HG03175 (cell line): ENCODE results near the gene SORBS1.
"Not testable (repeated sequence)": the region's sequence is repeated elsewhere in the genome, so short reads cannot be mapped to it uniquely, and the experiment has no call there.

Experiments used
- ATAC-seq: cut with Tn5 transposase; IDR thresholded peaks from one replicate; pipeline ENCODE4 v1.9.1; 2021; ENCODE audit warnings: mild to moderate bottlenecking, moderate library complexity; ENCODE audit not compliant: unreplicated experiment

SORBS1 gene

DNA sequence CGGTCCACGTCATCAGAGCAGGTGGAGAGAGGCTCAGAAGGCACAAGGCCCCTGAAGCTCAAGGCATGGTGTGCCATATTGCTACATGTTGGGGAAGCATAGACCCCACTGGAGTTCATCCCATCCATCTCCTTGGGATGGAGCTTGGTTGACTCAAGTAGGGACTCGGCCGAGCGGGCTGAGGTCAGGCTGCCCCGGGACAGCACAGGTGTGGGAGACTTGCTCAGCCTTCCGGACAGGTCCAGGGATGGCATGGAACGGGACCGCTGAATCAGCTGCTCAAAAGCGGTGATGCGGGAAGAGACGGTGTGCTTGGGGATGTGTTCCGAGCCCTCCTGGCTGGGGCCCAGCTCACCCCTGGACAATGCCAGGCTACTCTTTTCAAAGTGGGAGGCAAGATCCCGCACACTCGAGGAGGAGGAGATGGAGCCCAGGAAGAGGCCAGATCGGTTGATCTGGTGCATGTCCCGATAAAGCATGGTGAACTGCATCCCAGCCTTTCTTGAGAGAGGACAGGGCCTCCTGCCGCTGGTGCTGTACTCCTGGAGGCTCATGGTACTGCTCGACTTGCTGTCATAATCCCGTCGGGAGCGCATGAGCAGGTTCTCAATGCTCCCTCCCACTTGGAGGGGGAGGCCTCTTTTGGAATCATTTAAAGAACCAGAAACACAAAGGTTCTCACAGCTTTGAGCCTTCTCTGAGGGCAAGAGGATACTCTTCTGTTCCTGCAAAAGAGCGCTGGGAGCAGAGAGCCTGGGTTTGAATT lies 204.8 kb downstream of the SORBS1 start:
- ATAC-seq: no peak

DNA sequence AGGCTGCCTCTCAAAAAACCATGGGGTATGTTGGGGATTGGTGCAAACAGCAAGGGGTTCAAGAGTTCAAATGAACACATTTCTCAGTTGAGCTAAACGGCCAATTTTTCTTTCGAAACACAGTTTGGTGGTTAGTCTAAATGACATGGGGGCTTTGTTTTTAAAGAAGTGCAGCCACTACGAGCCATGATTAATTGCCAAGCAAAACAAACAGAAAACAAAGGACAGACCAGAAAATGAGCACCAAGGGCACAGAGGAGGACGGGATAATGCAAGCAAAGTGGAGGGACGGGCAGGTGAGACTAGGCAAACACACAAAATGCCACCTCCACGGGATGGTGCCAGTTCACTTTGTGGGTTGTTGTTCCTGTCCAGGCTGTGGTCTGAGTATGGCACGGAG lies 205.9 kb downstream of the SORBS1 start:
- no peak for ATAC-seq

DNA sequence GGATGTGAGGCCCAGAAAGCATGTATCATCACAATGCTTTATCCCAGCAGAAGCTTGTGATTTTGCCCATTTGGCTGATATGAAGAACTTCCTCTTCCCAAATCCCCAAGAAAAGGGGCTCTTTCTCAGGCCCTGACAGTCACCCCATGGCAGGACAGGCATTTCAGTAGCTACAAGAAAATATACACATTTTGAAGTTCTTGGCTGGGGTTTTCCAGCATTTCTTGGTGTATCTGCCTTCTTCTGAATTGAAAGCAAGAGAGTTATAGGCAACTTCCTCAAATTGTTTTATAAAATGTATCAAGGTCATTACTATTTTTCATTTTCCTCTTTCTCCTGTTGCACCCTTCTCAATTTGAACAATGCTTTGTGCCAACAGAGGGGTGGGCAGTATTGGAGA lies 207.1 kb downstream of the SORBS1 start:
- no peak for ATAC-seq

DNA sequence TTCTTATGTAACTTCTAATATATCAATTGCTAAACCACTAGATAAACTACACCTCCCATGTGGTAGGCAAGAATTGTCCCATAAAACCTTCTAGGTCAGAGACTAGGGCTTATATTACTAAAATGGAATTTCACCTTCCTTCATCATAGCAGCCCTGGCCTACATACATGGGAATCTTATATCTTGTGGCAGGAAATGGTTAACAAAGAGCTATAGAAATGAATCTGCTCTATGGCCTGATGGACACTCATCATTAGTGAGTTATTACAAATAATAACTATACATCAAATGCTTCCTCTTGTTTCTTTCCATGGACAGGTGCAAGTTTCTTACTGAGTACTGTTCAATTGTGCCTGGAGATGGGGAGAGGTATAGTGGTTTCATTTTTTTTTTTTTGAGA lies 208.0 kb downstream of the SORBS1 start:
- ATAC-seq: no peak

DNA sequence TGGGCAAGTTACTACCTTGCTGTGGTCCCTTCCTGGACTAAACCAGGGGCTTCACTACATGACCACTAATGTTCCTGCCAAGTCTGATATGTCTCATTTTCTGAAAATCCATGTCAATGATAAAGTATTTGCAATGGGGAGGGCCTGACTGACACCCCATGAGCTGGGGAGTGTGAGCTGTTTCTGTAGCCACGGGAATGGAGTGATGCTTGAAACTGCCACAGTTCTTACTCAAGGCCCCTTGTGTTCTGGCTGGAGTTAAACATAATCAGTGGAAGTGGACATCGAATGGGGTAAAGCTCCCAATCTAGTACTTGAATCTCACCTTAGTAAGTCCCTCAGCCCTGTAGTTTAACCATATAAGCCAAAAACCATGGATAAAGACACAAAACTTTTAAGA lies 208.5 kb downstream of the SORBS1 start:
- ATAC-seq: no peak

DNA sequence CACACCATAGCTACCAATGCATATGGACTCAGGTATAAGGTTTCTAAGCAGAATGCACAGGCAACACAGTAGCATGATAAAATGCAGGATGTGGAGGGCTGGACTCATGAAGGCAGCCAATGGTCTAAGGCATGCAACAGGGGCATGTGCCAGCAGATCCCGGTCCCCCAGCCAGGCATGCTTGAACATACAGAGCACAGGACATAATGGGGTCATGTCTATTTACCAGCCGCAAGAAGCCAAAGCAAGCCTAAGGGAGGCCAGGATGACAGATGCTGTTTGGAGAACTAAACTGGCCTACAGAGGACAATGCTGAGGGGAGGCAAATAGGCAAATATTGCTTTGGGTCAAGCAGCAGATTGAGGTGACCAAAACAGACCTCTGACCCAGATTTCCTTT lies 210.3 kb downstream of the SORBS1 start:
- no peak for ATAC-seq

DNA sequence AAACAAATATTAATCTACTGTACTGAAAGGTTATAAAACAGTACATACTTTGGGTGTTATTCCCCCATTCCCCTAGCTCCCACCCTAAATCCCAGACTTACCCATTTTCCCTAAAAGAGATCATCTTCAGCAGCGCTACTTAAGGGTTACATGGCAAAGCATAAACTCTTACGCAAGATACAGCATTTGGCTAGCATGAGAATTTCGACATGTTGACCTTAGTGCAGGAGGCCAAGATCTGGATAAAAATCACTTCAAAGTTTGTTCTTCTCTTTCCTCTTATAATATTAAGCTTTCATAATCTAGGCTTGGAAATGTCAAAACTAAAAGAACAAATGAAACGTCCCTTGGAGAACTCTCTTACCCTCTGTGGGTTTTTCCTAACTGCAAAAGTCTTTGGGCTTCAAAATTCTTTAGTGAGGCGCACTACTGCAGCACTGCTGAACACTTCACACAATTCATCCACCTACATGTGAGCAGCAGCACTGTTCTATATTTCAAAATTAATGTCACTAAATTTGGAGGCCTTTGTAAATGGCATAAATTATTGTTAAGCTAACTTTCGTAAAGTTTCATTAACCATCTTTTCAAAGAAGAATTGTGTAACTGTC lies 210.8 kb downstream of the SORBS1 start:
- ATAC-seq: no peak

DNA sequence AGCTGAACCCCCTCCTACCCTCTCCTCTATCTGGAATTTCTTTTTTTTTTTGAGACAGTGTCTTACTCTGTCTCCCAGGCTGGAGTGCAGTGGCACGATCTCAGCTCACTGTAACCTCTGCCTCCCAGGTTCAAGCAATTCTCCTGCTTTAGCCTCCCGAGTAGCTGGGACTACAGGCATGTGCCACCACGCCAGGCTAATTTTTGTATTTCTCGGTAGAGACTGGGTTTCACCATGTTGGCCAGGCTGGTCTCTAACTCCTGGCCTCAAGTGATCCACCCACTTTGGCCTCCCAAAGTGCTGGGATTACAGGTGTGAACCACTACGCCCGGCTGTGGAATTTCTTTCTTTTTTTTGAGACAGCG lies 213.8 kb downstream of the SORBS1 start:
- ATAC-seq: not testable (repeated sequence)

DNA sequence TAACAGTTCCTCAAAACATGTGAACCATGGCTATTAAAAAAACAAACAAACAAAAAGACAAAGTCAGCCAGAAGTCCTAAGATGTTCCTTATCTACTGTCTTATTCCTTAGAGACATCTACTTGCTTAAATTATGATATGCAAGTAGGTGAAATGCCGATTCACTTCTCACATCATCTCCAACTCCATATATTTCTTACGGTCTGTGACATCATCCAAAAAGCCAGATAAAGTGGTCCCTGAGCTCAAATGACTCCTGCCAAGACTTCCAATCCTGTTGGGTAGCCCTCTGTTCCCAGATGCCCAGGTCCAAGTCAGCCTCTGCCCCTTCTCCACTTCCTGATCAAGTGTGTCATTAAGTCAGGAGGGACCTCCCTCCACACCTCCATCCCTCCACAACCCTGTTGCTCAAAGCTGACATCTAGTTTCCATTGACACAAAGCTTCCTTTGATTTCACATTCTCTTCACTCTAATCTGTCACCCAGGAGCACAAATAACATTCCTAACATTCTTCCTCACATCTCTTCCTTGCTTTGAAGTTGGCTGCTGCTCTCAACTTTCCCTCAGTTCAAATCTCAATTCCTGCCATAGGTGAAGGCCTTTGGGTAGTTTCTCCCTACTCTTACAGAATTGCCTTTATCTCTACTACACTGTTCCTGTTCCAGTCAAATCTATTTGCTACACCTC lies 214.3 kb downstream of the SORBS1 start:
- ATAC-seq: no peak

DNA sequence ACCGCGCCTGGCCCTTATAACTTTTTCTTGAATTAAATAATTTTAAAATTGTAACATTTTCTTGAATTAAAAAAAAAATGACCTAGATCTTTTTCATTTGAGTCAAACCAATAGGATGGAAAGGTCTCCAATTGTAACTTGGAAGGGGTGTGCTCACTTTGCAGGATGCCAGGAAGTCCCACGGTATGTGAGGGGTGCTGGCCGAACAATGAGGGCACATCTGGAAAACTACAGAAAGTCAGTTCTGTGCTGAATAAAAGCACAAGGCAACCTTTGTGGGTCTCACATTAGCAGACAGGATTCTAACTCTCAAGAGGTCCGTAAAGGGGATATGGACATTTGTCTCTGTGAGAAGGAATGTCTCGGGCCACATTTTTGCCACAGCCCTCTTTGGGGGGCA lies 217.6 kb downstream of the SORBS1 start:
- no peak for ATAC-seq

DNA sequence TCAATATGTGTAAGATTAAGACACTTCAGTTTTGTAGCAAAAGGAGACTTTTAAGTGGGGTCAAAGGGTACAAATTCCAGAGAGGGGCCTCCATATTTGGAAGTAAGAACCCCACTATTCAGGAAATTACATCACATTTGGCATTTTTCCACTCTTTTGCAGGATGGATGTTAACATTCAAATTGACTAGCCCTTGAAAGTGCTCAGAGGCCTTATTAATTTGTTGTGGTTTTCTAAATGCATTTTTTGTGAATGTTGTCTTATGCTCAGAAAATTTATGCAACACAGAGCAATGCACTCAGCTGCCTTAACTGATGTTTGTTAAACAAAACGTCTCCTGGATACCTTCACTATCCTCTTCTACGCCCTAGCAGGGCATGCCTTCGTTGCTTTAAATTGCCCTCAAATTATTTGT lies 219.4 kb downstream of the SORBS1 start:
- ATAC-seq: no peak

DNA sequence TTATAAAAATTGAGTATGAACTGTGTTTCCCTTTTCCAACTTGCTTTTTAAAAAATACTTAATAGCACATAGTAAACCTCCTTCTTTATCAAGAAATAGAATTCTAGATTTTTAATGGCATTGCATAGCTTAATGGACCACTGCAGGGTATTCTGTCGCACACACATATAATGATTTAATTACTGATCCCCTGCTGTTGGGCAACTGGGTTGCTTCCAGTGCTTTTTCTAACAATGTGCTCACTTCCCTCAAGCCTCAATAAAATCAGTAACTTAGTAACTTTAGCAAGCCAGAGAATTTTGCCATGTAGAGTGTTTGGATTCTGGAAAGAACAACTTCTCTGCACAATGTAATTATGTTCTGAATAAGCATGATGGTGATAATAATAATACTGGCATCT lies 221.3 kb downstream of the SORBS1 start:
- ATAC-seq: no peak

DNA sequence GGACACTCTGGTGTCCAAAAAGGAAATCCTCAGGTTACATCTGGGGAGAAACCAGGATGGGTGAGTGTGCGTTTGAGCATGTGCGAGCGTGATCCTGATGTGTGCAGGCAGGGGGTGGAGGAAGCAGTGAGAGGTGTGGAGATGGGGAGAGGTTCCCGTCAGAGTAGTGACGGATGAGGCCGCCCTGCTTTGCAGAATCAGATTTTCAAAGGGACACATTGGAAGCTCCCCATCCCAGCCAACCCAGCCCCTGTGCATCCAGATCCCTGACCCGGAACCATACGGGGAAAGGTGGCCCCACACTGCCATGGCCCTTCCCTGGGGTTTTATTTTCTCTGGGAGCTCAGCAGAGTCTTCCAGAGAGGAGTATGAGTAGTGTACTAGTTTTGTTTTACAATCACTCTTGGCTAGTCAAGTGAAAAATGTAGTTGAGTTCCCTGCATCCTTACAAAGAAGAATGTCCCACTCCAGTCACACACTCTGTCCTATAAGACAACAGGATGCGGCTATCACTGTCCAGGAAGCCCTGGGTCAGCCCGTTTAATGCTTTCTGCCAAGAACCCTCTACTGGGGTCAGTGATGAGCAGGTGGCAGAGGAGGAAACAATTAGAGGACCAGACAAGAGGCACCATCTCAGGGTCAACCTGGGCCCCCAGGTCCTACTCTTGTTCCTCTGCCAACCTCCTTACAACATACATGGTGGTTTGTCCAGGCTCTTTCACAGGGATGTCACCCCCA lies 223.6 kb downstream of the SORBS1 start:
- no peak for ATAC-seq

DNA sequence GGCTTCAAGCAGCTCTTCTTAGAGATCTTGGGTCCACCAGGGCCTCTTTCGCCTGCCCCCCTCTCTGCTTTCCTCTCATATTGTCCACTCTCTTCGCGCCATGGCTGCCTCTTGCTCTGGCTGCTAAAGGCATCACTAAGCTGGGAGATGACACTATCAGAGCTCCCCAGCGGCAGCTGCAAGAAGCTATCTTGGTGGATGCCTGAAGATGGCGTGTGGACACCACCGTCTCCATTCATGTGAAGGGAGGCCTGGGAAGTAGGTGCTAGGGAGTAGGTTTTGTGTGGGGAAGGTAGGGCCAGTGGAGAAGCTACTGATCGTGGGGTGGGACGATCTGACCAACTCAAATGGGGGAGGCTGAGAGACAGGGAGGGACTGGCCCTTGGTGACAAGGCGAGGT lies 224.5 kb downstream of the SORBS1 start:
- ATAC-seq: no peak

DNA sequence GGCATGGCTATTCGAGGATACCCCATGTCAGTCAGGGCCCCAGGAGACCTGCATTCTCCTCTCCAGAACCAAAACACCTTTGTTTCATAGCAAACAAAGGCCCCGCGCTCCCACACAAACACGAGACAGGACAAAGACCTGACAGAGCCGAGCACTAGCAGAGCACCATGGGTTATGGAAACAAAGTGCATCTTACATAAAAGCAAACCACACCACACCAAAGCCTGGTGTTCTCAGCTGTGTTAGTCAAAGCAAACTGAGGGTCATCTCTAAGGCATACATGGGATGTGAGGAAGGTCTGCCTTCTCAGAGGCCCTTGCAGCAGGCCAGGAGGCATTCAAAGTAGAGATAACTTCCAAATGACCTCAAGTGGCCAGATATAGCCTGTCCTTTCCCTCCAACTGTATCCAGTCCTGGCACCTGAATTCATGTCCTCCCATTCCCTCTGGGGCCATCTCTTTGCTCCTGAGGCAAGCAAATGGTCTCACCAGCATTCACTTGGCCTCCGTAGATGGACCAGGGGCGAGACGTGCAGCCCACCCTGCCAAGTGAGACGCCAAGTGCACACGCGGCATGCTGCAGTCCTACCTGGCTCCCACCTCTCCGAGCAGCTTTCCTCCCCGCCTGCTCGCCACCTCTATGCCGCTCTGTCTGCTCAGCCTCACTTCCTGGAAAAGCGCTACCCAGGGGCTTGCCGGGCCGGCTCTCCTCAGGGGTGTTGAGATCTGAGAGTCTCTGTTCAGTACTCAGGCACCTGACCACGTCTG lies 225.1 kb downstream of the SORBS1 start:
- no peak for ATAC-seq

DNA sequence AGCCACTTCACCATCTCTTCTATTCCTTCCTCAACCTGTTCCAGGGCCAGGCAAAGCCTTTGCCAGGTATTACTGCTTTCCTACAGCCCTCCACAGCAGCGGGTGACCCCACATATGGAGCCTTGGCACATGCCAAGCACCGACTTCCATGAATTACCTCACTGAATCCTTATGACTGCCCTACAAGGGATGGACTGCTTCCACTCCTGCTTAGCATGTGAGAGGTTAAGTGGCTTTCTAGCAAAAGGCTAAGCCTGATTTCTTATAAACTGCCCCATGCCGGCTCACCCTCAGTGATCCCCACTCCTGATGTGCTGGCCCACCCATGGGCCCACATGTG lies 226.4 kb downstream of the SORBS1 start:
- no peak for ATAC-seq

DNA sequence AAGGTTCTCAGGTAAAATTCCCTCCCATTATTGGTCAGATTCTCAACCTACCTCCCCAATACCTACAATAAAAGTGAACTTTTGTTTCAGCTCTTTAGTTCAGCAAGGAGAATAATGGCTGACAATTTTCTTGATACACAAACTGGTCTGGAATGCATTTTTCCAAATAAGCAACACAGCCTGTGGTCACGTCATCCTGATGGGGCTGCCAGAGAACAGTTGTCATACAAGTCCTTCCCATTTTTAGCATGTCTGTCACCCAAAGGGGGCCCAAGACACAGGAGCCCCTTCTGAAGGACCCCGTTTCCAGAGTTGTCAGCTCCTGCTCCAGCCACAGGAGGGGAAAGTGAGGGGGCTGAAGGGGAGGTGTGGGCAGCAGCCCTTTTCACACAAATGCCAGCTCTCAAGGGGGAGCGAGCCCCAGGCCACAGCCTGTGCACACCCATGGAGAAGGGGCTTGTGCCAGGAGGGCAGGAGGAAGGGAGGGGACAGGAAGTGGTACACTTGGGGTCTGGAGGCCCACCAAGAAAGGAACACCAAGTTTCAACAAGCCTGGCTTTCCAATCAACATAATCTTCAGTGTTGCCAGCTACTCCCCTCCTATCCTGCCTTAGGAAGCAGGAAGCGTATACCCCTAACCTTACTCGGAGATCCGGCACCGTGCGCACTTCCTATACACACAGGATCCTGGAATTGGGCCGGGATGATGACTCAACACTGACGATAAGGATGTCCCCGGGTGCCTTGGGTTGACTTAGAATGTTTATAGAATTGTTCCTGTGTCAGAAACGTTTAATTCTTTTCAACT lies 227.0 kb downstream of the SORBS1 start:
- ATAC-seq: no peak

DNA sequence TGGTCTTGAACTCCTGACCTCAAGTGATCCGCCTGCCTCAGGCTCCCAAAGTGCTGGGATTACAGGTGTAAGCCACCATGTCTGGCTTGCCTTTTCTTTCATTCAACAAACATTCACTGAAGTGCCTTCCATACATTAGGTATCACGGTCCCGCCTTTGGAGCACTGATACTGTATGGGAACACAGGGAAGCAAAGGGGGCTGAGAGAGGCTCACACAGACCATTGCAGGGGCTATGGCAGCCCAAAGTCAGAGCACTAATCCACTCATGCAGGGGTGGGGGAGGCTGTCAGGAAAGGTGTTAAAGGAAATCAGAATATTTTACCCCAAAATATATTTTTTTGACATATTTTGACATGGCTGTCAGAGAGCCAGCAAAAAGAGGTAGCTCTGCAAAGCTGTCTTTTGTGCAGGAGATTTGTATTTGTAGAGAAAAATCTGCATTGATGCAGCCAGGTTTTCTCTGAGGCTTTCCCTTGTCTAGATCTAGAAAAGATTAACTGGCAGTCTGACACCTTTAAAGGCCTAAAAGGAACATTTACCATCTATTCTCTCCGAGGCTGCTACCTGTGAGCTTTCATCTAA lies 228.4 kb downstream of the SORBS1 start:
- ATAC-seq: no peak

DNA sequence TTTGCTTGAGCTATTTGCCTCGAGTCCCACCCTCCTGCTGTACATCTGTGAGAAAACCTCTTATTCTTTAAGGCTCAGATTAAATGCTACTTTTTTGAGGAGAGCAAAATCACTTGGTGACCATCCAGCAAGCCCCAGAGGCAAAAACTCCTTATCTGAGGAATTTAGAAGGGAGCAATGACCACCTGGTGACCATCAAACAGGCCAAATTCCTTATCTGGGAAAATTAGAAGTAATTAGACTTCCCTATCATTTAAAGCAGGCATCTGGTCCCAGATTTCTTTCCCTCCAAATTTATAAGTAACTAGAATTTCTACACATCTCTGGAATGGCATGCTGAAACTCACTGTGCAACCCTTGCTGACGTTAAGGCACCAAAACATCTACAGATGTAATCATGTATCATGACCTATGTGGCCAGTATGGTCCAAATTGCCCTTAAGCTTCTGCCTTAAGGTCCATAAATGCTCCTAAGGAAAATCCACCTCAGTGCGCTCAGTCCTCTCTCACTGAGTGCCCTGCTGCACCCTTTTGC lies 229.5 kb downstream of the SORBS1 start:
- no peak for ATAC-seq
